ENCODE data around the gene DNM3. TPM values are rescaled to one million over a fixed set of nuclear protein-coding genes. Genes with fewer than 3 reads are reported as not detected.

The DNM3 gene
- polyA plus RNA-seq, 3 donors: 0.15 TPM; not detected in 2

GRCh38 chr1:172278478-172278877 is 437.2 kb downstream of the DNM3 start:
- H3K9me3 ChIP-seq (replicated peaks in 1 of 2; ENCODE audit: control insufficient read depth in 1 of 2, insufficient read depth in 1 of 2, low read length in 2 of 2): no peaks in the 10 kb centered on the region
- no peak overlapping the region for H3K27ac ChIP-seq (ENCODE audit: low read depth in 1 of 2, low read length in 2 of 2)
- peaks cover 12% of the 10 kb centered on the region for H3K4me1 Mint-ChIP-seq
- no peak overlapping the region for H3K9ac ChIP-seq (ENCODE audit: insufficient read depth, low read length, poor library complexity, severe bottlenecking)
- no peaks in the 10 kb centered on the region for H3K27me3 ChIP-seq (ENCODE audit: control insufficient read depth in 2 of 2, insufficient read depth in 2 of 2, low read length in 2 of 2)
- H3K4me3 Mint-ChIP-seq: no peak overlapping the region
- H3K4me2 ChIP-seq (replicated peaks; ENCODE audit: extremely low read depth, low read length, poor library complexity, severe bottlenecking): no peak overlapping the region
- no CpG with 5 or more reads among the region's 1 CpG for WGBS (ENCODE audit: insufficient coverage)
- H3K27me3 Mint-ChIP-seq (ENCODE audit: low read depth in 3 of 3): peaks cover 0 to 3% (median 0%) of the 10 kb centered on the region in 3 donors
- no peaks in the 10 kb centered on the region for H3K36me3 ChIP-seq (replicated peaks in 1 of 2; ENCODE audit: control insufficient read depth in 1 of 2, insufficient read depth in 2 of 2, low read length in 2 of 2)
- no peaks in the 10 kb centered on the region for H3K36me3 Mint-ChIP-seq
- H3K9me3 Mint-ChIP-seq: peaks cover 0 to 2% (median 0%) of the 10 kb centered on the region in 7 donors
- no peaks in the 10 kb centered on the region for H3K4me1 ChIP-seq (ENCODE audit: control insufficient read depth in 1 of 2, insufficient read depth in 2 of 2, low read length in 2 of 2)
- no peaks in the 10 kb centered on the region for H4K20me1 ChIP-seq (ENCODE audit: insufficient read depth, low read length)
- no peak overlapping the region for H3K4me3 ChIP-seq (replicated peaks in 1 of 3; ENCODE audit: low read depth in 2 of 3, low read length in 3 of 3)
- H2AFZ ChIP-seq (ENCODE audit: insufficient read depth, low read depth, low read length, poor library complexity, severe bottlenecking): no peak overlapping the region
- intact Hi-C loops (cut with micrococcal nuclease): no loop called here
- TF ChIP-seq, protein P1, sequence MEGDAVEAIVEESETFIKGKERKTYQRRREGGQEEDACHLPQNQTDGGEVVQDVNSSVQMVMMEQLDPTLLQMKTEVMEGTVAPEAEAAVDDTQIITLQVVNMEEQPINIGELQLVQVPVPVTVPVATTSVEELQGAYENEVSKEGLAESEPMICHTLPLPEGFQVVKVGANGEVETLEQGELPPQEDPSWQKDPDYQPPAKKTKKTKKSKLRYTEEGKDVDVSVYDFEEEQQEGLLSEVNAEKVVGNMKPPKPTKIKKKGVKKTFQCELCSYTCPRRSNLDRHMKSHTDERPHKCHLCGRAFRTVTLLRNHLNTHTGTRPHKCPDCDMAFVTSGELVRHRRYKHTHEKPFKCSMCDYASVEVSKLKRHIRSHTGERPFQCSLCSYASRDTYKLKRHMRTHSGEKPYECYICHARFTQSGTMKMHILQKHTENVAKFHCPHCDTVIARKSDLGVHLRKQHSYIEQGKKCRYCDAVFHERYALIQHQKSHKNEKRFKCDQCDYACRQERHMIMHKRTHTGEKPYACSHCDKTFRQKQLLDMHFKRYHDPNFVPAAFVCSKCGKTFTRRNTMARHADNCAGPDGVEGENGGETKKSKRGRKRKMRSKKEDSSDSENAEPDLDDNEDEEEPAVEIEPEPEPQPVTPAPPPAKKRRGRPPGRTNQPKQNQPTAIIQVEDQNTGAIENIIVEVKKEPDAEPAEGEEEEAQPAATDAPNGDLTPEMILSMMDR (IDR thresholded peaks at IDR 0.05): no peak
- no peak overlapping the region for H3K27ac Mint-ChIP-seq
- H3K79me2 ChIP-seq (ENCODE audit: insufficient read depth, low read length): no peaks in the 10 kb centered on the region
- no peak for DNase-seq

DNA sequence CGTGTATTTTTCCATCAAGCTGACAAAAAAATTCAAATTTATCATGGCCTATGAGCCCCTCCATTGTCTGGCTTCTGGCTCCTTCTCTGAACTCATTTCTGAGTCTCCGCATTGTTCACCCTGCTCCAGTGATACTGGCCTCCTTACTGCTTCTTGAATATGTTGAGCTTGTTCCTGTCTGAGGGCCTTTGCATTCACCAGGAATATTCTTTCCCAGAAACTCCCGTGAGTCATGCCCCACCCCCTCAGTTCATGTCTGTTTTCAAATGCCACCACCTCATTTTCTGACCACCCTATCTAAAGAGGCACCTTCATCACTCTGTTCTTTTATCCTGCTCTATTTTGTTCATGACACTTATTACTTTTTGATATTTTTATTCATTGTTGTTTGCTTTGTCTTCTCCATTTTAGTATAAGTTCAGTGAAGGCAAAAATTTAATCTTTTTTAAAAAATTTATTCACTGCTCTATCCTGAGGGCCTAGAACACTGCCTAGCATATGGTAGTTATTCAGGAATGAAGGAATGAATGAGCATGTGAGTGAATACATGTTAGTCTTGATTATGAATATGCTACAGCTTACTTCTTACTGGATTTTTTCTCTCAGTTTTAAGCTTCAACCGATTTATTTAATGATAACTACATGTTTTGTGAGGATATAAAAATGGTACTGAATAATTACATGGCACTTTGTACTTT is 438.8 kb downstream of the DNM3 start:
- peaks cover 0 to 2% (median 0%) of the 10 kb centered on the region in 7 donors for H3K9me3 Mint-ChIP-seq
- H3K27me3 Mint-ChIP-seq (ENCODE audit: low read depth in 3 of 3): peaks cover 0 to 3% (median 0%) of the 10 kb centered on the region in 3 donors
- H4K20me1 ChIP-seq (ENCODE audit: insufficient read depth, low read length): no peaks in the 10 kb centered on the region
- no peak overlapping the region for H3K27ac ChIP-seq (ENCODE audit: low read depth in 1 of 2, low read length in 2 of 2)
- no peak for DNase-seq
- H3K4me1 ChIP-seq (ENCODE audit: control insufficient read depth in 1 of 2, insufficient read depth in 2 of 2, low read length in 2 of 2): no peaks in the 10 kb centered on the region
- peaks cover 8% of the 10 kb centered on the region for H3K4me1 Mint-ChIP-seq
- no peaks in the 10 kb centered on the region for H3K36me3 Mint-ChIP-seq
- no peak overlapping the region for H3K9ac ChIP-seq (ENCODE audit: insufficient read depth, low read length, poor library complexity, severe bottlenecking)
- no peaks in the 10 kb centered on the region for H3K9me3 ChIP-seq (replicated peaks in 1 of 2; ENCODE audit: control insufficient read depth in 1 of 2, insufficient read depth in 1 of 2, low read length in 2 of 2)
- intact Hi-C loops (cut with micrococcal nuclease): no loop called here
- no peaks in the 10 kb centered on the region for H3K27me3 ChIP-seq (ENCODE audit: control insufficient read depth in 2 of 2, insufficient read depth in 2 of 2, low read length in 2 of 2)
- TF ChIP-seq, protein P1 (IDR thresholded peaks at IDR 0.05): no peak
- no peak overlapping the region for H3K4me3 ChIP-seq (replicated peaks in 1 of 3; ENCODE audit: low read depth in 2 of 3, low read length in 3 of 3)
- WGBS (ENCODE audit: insufficient coverage): 95% methylated on average over 2 of the region's 4 CpGs
- H3K27ac Mint-ChIP-seq: no peak overlapping the region
- no peak overlapping the region for H2AFZ ChIP-seq (ENCODE audit: insufficient read depth, low read depth, low read length, poor library complexity, severe bottlenecking)
- no peak overlapping the region for H3K4me3 Mint-ChIP-seq
- H3K79me2 ChIP-seq (ENCODE audit: insufficient read depth, low read length): no peaks in the 10 kb centered on the region
- no peak overlapping the region for H3K4me2 ChIP-seq (replicated peaks; ENCODE audit: extremely low read depth, low read length, poor library complexity, severe bottlenecking)
- H3K36me3 ChIP-seq (replicated peaks in 1 of 2; ENCODE audit: control insufficient read depth in 1 of 2, insufficient read depth in 2 of 2, low read length in 2 of 2): no peaks in the 10 kb centered on the region
